ENCODE results near the gene GRIA1.

Gene GRIA1

GRCh38 chr5:153610811-153611210, 120.3 kb downstream of the GRIA1 start:
- DNase-seq (ENCODE audit: low read depth in 2 of 2) = no peak

GRCh38 chr5:153613144-153613543, 122.7 kb downstream of the GRIA1 start:
- DNase-seq (ENCODE audit: low read depth in 2 of 2) = no peak

GRCh38 chr5:153613672-153614071, 123.2 kb downstream of the GRIA1 start:
- no peak for DNase-seq (ENCODE audit: low read depth in 2 of 2)

GRCh38 chr5:153617190-153617589, 126.7 kb downstream of the GRIA1 start:
- DNase-seq (ENCODE audit: low read depth in 2 of 2) = no peak

- DNase-seq (ENCODE audit: low read depth in 2 of 2) = no peak
These were observed 127.8 kb downstream of the GRIA1 start for GRCh38 chr5:153618307-153618706.

- no peak for DNase-seq (ENCODE audit: low read depth in 2 of 2)
These were observed 128.4 kb downstream of the GRIA1 start for GRCh38 chr5:153618867-153619266.

GRCh38 chr5:153619771-153620170, 129.3 kb downstream of the GRIA1 start:
- no peak for DNase-seq (ENCODE audit: low read depth in 2 of 2)

- no peak for DNase-seq (ENCODE audit: low read depth in 2 of 2)
These were observed 132.7 kb downstream of the GRIA1 start for GRCh38 chr5:153623124-153623523.

GRCh38 chr5:153623751-153624450, 133.4 kb downstream of the GRIA1 start:
- no peak for DNase-seq (ENCODE audit: low read depth in 2 of 2)

GRCh38 chr5:153624451-153624765, 133.9 kb downstream of the GRIA1 start:
- no peak for DNase-seq (ENCODE audit: low read depth in 2 of 2)

- no peak for DNase-seq (ENCODE audit: low read depth in 2 of 2)
These were observed 135.4 kb downstream of the GRIA1 start for GRCh38 chr5:153625826-153626354.

GRCh38 chr5:153626836-153627235, 136.4 kb downstream of the GRIA1 start:
- DNase-seq (ENCODE audit: low read depth in 2 of 2) = no peak

- DNase-seq (ENCODE audit: low read depth in 2 of 2) = no peak
These were observed 138.8 kb downstream of the GRIA1 start for GRCh38 chr5:153629027-153629895.

- no peak for DNase-seq (ENCODE audit: low read depth in 2 of 2)
These were observed 140.1 kb downstream of the GRIA1 start for GRCh38 chr5:153630546-153630945.

- no peak for DNase-seq (ENCODE audit: low read depth in 2 of 2)
These were observed 142.3 kb downstream of the GRIA1 start for GRCh38 chr5:153632748-153633290.

GRCh38 chr5:153636670-153637451, 146.4 kb downstream of the GRIA1 start:
- no peak for DNase-seq (ENCODE audit: low read depth in 2 of 2)

- DNase-seq (ENCODE audit: low read depth in 2 of 2) = no peak
These were observed 149.8 kb downstream of the GRIA1 start for GRCh38 chr5:153640293-153640692.

- DNase-seq (ENCODE audit: low read depth in 2 of 2) = no peak
These were observed 150.8 kb downstream of the GRIA1 start for GRCh38 chr5:153641183-153641688.

GRCh38 chr5:153654504-153655200, 164.2 kb downstream of the GRIA1 start:
- no peak for DNase-seq (ENCODE audit: low read depth in 2 of 2)

GRCh38 chr5:153655201-153655510, 164.7 kb downstream of the GRIA1 start:
- no peak for DNase-seq (ENCODE audit: low read depth in 2 of 2)

GRCh38 chr5:153658149-153658548, 167.7 kb downstream of the GRIA1 start:
- DNase-seq (ENCODE audit: low read depth in 2 of 2) = no peak
